SK-N-SH (cell line): Measurements from ENCODE around the gene NPTX2.

Experiments
- CTCF ChIP-seq: fragments of 200-600 bp; sonication (generic); IDR thresholded peaks from 2 replicates; pipeline ENCODE4 v1.6.1; 2017; ENCODE audit warnings: antibody characterized with exemption, mild to moderate bottlenecking, moderate library complexity
- EZH2phosphoT487 ChIP-seq: fragments of 200-600 bp; sonication (generic); IDR thresholded peaks from 2 replicates; pipeline ENCODE4 v1.6.1; 2017; ENCODE audit warnings: low read depth, mixed run types, mild to moderate bottlenecking, antibody characterized with exemption, moderate library complexity, borderline replicate concordance
- MXI1 ChIP-seq: IDR thresholded peaks from 2 replicates; pipeline ENCODE4 v1.6.1; 2012; ENCODE audit warnings: mild to moderate bottlenecking, low read depth, low read length, improper control_type of control experiment

DNA sequence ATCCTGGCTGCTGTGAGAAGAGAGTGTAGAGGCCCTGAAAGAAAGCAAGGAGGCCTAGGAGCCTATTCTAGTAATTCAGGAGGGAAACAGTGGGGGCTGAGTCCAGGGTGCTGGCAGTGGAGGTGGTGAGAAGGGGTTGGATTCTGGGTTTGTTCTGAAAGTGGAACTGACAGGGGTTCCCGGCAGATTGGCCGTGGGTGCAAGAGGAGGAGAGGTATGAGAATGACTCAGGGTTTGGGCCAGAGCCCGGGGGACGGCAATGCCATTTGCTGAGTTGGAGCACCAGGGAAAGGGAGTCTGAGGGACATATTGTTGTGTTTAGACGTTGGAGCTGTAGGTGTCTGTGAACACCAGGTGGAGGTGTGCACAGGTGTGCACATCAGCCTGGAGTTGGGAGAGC is 38.5 kb downstream of the NPTX2 start:
- TF ChIP-seq EZH2phosphoT487 = no peak
- TF ChIP-seq MXI1 = no peak
- no peak for TF ChIP-seq CTCF
